HepG2 (cell line): ENCODE measurements around the gene FBXW4. TPM values are rescaled to one million over a fixed set of nuclear protein-coding genes. Genes with fewer than 3 reads are reported as not detected.

Experiments
- CHD2 ChIP-seq: IDR thresholded peaks from 2 replicates; pipeline ENCODE4 v1.6.1; 2011; ENCODE audit warnings: low read depth, low read length, improper control_type of control experiment
- JUNB ChIP-seq: sonication (generic); formaldehyde crosslinking; IDR thresholded peaks from 2 replicates; pipeline ENCODE4 v1.8.0; 2022; ENCODE audit warnings: missing genetic modification reagents, mild to moderate bottlenecking, borderline replicate concordance
- NR2F6 ChIP-seq, 2 experiments: IDR thresholded peaks; 2 replicates each; pipeline ENCODE4 v1.6.1; 2016; ENCODE audit warnings: antibody characterized with exemption in 1 of 2, mild to moderate bottlenecking in 1 of 2
- POLR2G ChIP-seq: fragments of 200-400 bp; formaldehyde crosslinking; IDR thresholded peaks from 2 replicates; pipeline ENCODE4 v1.6.1; 2018; ENCODE audit warnings: mild to moderate bottlenecking, low read depth, low read length, moderate library complexity
- SKI ChIP-seq: fragments of 450-650 bp; IDR thresholded peaks from one replicate; pipeline ENCODE4 v1.6.1; 2018; ENCODE audit warnings: mild to moderate bottlenecking; ENCODE audit not compliant: partially characterized antibody
- ZBTB3 ChIP-seq: sonication (generic); formaldehyde crosslinking; IDR thresholded peaks from 2 replicates; pipeline ENCODE4 v1.4.0; 2020; ENCODE audit warnings: low read depth, mild to moderate bottlenecking, moderate library complexity, missing genetic modification reagents, borderline replicate concordance
- ZMYM2 ChIP-seq: sonication (generic); formaldehyde crosslinking; IDR thresholded peaks from 2 replicates; pipeline ENCODE4 v1.8.0; 2022; ENCODE audit warnings: mild to moderate bottlenecking, missing genetic modification reagents
- ZNF549 ChIP-seq: sonication (generic); formaldehyde crosslinking; IDR thresholded peaks from 2 replicates; pipeline ENCODE4 v1.5.0; 2020; ENCODE audit warnings: missing genetic modification reagents
- polyA plus RNA-seq, 8 experiments: library from polyadenylated mRNA; depleted of rRNA in 3 of 8; stranded (reverse) in 7 of 8; unstranded in 1 of 8; fragments of >200 nt; fragmentation: Illumina TruSeq in 4 of 8; extraction: Trizol in 4 of 8; gene quantifications; 2 replicates each; pipeline versions ENCODE4 v1.2.1 to v1.2.3, GENCODE V29; 2011 to 2016; ENCODE audit warnings: low read depth in 4 of 8, missing spikeins in 1 of 8, mixed read lengths in 1 of 8; ENCODE audit not compliant: insufficient read depth in 1 of 8
- total RNA-seq, 5 experiments: library from RNA; depleted of rRNA; stranded (reverse); fragments of >200 nt; fragmentation: Illumina TruSeq; extraction: Trizol; gene quantifications; 2 replicates each; pipeline ENCODE4 v1.2.3, GENCODE V29; 2016; ENCODE audit warnings: low read depth in 1 of 5
- TF ChIP-seq, protein P1 (sequence below): sonication (generic); formaldehyde crosslinking; IDR thresholded peaks from 2 replicates; pipeline ENCODE4 v1.5.0; 2020; ENCODE audit warnings: missing genetic modification reagents, mild to moderate bottlenecking, borderline replicate concordance
- TF ChIP-seq, protein P2 (sequence below): IDR thresholded peaks from 2 replicates; pipeline ENCODE4 v1.4.0; 2020; ENCODE audit warnings: mild to moderate bottlenecking, missing genetic modification reagents
- TF ChIP-seq, protein P3 (sequence below): IDR thresholded peaks from 2 replicates; pipeline ENCODE4 v1.6.1; 2018; ENCODE audit warnings: missing genetic modification reagents, mild to moderate bottlenecking, missing compliant biosample characterization
- TF ChIP-seq, protein P4 (sequence below): sonication (generic); formaldehyde crosslinking; IDR thresholded peaks from 2 replicates; pipeline ENCODE4 v1.8.0; 2022; ENCODE audit warnings: low read depth, missing genetic modification reagents
- TF ChIP-seq, protein P5 (sequence below): IDR thresholded peaks from 2 replicates; pipeline ENCODE4 v1.6.1; 2012; ENCODE audit warnings: low read length, improper control_type of control experiment
- TF ChIP-seq, protein P6 (sequence below): sonication (generic); formaldehyde crosslinking; IDR thresholded peaks from 2 replicates; pipeline ENCODE4 v1.9.0; 2021; ENCODE audit warnings: missing genetic modification reagents, mild to moderate bottlenecking, borderline replicate concordance

FBXW4 gene
- total and polyA plus RNA-seq, 2 of the 13 experiments (the other 11 are each of a cell fraction or from before 2014, with no cell fraction given): 23.5 to 33.7 TPM

- no peak for TF ChIP-seq ZBTB3 (CRISPR knock-in tag)
- TF ChIP-seq, protein P1, sequence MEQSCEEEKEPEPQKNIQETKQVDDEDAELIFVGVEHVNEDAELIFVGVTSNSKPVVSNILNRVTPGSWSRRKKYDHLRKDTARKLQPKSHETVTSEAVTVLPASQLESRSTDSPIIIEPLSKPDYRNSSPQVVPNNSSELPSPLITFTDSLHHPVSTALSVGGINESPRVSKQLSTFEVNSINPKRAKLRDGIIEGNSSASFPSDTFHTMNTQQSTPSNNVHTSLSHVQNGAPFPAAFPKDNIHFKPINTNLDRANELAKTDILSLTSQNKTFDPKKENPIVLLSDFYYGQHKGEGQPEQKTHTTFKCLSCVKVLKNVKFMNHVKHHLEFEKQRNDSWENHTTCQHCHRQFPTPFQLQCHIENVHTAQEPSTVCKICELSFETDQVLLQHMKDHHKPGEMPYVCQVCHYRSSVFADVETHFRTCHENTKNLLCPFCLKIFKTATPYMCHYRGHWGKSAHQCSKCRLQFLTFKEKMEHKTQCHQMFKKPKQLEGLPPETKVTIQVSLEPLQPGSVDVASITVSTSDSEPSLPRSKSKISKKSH (CRISPR knock-in tag): no peak
- TF ChIP-seq, protein P2, sequence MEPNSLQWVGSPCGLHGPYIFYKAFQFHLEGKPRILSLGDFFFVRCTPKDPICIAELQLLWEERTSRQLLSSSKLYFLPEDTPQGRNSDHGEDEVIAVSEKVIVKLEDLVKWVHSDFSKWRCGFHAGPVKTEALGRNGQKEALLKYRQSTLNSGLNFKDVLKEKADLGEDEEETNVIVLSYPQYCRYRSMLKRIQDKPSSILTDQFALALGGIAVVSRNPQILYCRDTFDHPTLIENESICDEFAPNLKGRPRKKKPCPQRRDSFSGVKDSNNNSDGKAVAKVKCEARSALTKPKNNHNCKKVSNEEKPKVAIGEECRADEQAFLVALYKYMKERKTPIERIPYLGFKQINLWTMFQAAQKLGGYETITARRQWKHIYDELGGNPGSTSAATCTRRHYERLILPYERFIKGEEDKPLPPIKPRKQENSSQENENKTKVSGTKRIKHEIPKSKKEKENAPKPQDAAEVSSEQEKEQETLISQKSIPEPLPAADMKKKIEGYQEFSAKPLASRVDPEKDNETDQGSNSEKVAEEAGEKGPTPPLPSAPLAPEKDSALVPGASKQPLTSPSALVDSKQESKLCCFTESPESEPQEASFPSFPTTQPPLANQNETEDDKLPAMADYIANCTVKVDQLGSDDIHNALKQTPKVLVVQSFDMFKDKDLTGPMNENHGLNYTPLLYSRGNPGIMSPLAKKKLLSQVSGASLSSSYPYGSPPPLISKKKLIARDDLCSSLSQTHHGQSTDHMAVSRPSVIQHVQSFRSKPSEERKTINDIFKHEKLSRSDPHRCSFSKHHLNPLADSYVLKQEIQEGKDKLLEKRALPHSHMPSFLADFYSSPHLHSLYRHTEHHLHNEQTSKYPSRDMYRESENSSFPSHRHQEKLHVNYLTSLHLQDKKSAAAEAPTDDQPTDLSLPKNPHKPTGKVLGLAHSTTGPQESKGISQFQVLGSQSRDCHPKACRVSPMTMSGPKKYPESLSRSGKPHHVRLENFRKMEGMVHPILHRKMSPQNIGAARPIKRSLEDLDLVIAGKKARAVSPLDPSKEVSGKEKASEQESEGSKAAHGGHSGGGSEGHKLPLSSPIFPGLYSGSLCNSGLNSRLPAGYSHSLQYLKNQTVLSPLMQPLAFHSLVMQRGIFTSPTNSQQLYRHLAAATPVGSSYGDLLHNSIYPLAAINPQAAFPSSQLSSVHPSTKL (CRISPR knock-in tag): 0 out of 2 replicates have a peak, but pooled peaks have one; percentile 6
- TF ChIP-seq POLR2G: peak; percentile 83
- TF ChIP-seq ZMYM2 (CRISPR knock-in tag): no peak
- TF ChIP-seq, protein P3, sequence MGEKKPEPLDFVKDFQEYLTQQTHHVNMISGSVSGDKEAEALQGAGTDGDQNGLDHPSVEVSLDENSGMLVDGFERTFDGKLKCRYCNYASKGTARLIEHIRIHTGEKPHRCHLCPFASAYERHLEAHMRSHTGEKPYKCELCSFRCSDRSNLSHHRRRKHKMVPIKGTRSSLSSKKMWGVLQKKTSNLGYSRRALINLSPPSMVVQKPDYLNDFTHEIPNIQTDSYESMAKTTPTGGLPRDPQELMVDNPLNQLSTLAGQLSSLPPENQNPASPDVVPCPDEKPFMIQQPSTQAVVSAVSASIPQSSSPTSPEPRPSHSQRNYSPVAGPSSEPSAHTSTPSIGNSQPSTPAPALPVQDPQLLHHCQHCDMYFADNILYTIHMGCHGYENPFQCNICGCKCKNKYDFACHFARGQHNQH: peak; percentile 44; the same call in 1 of the 2 replicates
- no peak for TF ChIP-seq SKI
- no peak for TF ChIP-seq ZNF549 (CRISPR knock-in tag)
- TF ChIP-seq, protein P4, sequence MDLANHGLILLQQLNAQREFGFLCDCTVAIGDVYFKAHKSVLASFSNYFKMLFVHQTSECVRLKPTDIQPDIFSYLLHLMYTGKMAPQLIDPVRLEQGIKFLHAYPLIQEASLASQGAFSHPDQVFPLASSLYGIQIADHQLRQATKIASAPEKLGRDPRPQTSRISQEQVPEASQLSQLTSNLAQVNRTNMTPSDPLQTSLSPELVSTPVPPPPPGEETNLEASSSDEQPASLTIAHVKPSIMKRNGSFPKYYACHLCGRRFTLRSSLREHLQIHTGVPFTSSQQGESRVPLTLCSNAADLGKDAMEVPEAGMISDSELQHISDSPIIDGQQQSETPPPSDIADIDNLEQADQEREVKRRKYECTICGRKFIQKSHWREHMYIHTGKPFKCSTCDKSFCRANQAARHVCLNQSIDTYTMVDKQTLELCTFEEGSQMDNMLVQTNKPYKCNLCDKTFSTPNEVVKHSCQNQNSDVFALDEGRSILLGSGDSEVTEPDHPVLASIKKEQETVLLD (CRISPR knock-in tag): no peak
- TF ChIP-seq, protein P5, sequence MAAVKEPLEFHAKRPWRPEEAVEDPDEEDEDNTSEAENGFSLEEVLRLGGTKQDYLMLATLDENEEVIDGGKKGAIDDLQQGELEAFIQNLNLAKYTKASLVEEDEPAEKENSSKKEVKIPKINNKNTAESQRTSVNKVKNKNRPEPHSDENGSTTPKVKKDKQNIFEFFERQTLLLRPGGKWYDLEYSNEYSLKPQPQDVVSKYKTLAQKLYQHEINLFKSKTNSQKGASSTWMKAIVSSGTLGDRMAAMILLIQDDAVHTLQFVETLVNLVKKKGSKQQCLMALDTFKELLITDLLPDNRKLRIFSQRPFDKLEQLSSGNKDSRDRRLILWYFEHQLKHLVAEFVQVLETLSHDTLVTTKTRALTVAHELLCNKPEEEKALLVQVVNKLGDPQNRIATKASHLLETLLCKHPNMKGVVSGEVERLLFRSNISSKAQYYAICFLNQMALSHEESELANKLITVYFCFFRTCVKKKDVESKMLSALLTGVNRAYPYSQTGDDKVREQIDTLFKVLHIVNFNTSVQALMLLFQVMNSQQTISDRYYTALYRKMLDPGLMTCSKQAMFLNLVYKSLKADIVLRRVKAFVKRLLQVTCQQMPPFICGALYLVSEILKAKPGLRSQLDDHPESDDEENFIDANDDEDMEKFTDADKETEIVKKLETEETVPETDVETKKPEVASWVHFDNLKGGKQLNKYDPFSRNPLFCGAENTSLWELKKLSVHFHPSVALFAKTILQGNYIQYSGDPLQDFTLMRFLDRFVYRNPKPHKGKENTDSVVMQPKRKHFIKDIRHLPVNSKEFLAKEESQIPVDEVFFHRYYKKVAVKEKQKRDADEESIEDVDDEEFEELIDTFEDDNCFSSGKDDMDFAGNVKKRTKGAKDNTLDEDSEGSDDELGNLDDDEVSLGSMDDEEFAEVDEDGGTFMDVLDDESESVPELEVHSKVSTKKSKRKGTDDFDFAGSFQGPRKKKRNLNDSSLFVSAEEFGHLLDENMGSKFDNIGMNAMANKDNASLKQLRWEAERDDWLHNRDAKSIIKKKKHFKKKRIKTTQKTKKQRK: no peak
- TF ChIP-seq, protein P6, sequence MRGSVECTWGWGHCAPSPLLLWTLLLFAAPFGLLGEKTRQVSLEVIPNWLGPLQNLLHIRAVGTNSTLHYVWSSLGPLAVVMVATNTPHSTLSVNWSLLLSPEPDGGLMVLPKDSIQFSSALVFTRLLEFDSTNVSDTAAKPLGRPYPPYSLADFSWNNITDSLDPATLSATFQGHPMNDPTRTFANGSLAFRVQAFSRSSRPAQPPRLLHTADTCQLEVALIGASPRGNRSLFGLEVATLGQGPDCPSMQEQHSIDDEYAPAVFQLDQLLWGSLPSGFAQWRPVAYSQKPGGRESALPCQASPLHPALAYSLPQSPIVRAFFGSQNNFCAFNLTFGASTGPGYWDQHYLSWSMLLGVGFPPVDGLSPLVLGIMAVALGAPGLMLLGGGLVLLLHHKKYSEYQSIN: no peak
- TF ChIP-seq CHD2: no peak; the same call in 1 of the 2 replicates
- TF ChIP-seq NR2F6 (IDR thresholded peaks at IDR 0.05): no peak
- 0 out of 2 replicates have a peak, but pooled peaks have one; percentile 32 for TF ChIP-seq NR2F6 (CRISPR knock-in tag; IDR thresholded peaks at IDR 0.05)
- no peak for TF ChIP-seq JUNB (CRISPR knock-in tag)
Observed at GRCh38 chr10:101587725-101588653, 107.0 kb downstream of the FBXW4 start, which contains the start of the genes DPCD and POLL (continued).
